GM06990 (cell line): ENCODE data around the gene MLLT6.
A peak's percentile ranks its signal among the peaks of the same experiment; 100 is the strongest.

Experiments
- DNase-seq: peaks from one replicate; pipeline ENCODE4 v3.0.0-alpha.2; 2011; ENCODE audit not compliant: insufficient read length; ENCODE audit errors: extremely low read depth
- H3K27me3 ChIP-seq: replicated peaks from 2 replicates; pipeline ENCODE4 v1.6.0; 2011; ENCODE audit warnings: low read length; ENCODE audit not compliant: control insufficient read depth, insufficient read depth
- H3K36me3 ChIP-seq: 2 replicates; pipeline ENCODE4 v1.5.1; 2011; ENCODE audit warnings: low read length; ENCODE audit not compliant: control insufficient read depth, insufficient read depth
- H3K4me3 ChIP-seq: replicated peaks from 2 replicates; pipeline ENCODE4 v1.5.1; 2011; ENCODE audit warnings: low read depth, mild to moderate bottlenecking, control low read depth, low read length
- TF ChIP-seq, protein P1 (sequence below): IDR thresholded peaks from 2 replicates; pipeline ENCODE4 v1.5.1; 2011; ENCODE audit warnings: low read length, control low read depth, mild to moderate bottlenecking, inconsistent platforms; ENCODE audit not compliant: insufficient read depth, poor library complexity, severe bottlenecking

The MLLT6 gene

DNA sequence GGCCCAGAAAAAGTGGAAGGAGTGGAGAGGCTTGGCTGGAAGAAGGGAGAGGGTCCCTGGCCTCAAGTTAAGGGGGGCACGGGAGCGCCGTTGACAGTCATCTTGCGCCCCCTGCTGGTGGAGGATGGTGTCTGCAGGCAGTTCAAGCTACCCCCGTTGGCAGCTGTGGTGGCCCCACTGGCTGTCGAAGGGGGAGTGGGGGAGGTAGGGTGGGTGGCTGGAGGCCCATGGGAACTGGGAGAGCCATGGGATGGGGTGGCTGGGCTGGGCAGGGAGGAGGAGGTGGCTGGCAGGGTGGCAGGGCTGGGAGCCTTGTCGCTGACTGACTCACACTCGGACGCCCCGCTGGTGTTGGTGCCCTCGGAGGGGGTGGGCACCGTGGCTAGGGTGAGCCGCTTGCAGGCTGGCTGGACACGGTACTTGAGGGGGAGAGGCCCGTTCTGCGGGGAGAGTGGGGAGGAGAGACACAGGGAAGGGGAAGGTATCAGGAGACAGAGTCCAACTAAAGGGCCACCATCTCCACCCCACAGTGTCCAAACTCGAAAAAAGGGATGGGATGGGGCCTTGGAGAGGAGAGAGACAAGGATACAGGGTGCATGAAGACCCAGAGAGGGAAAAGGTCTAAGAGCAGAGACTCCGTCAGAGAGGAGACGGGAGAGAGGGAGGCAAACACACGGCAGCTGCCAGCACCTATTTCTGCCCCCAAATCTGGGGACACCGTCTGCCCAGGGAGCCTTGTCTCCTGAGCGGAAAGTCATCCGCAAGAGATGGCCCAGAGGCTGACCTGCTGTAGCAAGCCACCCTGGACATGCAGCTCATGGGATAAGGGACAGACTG, 30.3 kb downstream of the MLLT6 start:
- DNase-seq = no peak
- TF ChIP-seq, protein P1, sequence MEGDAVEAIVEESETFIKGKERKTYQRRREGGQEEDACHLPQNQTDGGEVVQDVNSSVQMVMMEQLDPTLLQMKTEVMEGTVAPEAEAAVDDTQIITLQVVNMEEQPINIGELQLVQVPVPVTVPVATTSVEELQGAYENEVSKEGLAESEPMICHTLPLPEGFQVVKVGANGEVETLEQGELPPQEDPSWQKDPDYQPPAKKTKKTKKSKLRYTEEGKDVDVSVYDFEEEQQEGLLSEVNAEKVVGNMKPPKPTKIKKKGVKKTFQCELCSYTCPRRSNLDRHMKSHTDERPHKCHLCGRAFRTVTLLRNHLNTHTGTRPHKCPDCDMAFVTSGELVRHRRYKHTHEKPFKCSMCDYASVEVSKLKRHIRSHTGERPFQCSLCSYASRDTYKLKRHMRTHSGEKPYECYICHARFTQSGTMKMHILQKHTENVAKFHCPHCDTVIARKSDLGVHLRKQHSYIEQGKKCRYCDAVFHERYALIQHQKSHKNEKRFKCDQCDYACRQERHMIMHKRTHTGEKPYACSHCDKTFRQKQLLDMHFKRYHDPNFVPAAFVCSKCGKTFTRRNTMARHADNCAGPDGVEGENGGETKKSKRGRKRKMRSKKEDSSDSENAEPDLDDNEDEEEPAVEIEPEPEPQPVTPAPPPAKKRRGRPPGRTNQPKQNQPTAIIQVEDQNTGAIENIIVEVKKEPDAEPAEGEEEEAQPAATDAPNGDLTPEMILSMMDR = peak; percentile 97
- H3K4me3 ChIP-seq = no peak overlapping the region
- H3K27me3 ChIP-seq = no peaks in the 10 kb centered on the region; the same call in 1 of the 2 replicates
- no peaks in the 10 kb centered on the region; the same call in none of the 2 replicates for H3K36me3 ChIP-seq

DNA sequence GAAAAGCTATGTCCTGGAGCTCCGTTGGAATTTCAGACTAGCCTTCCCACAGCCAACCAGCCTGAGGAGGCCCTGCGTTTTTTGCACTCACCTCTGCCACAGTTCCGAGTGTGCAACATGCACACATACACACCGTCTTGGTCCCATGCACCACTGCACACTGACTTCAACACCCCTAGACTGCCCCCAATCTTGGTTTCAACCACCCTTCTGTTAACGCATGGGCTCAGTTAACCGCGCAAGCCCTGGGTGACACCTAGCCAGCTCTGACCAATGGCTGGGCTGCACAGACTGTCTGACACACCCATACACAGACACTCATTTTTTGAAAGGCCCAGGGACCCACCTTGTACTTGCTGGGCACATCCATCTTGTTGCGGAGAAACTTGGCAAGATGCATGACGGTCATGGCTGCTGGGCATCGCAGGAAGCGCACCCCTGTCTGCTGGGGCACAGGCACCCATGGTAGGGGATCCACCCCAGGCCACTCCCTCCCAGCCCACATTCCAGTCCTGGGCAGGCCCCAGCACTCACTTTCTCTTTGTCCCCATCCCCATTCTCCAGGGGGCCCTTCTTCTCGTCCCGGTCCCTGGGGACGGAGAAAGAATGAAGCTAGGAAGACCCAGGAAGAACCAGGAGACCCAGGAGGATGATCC, 33.1 kb downstream of the MLLT6 start:
- TF ChIP-seq, protein P1 = no peak
- no peaks in the 10 kb centered on the region; the same call in 1 of the 2 replicates for H3K27me3 ChIP-seq
- no peaks in the 10 kb centered on the region; the same call in none of the 2 replicates for H3K36me3 ChIP-seq
- no peak overlapping the region for H3K4me3 ChIP-seq
- no peak for DNase-seq

DNA sequence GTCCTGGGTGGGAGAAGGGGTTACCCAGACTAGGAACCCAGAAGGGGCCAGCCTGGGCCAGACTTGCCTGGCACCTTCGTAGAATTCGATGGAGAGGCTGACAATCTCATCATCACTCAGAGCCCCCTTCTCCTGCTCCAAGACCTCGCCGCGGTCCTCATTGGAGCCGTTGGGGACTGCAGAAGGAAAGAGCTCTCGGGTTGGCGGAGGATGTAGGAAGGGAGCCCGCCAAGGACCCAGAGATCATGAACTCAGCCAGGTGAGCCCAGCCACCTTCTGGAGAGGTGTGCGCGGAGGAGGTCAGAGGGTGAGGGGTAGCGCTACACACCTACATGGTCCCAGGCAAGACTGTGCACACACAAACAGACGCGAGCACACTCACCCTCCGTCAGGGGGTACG, 33.6 kb downstream of the MLLT6 start:
- DNase-seq = no peak
- Histone ChIP-seq H3K4me3 (no peak overlapping the region), H3K27me3 (no peaks in the 10 kb centered on the region; the same call in 1 of the 2 replicates), H3K36me3 (no peaks in the 10 kb centered on the region; the same call in none of the 2 replicates)
- TF ChIP-seq, protein P1 = no peak

DNA sequence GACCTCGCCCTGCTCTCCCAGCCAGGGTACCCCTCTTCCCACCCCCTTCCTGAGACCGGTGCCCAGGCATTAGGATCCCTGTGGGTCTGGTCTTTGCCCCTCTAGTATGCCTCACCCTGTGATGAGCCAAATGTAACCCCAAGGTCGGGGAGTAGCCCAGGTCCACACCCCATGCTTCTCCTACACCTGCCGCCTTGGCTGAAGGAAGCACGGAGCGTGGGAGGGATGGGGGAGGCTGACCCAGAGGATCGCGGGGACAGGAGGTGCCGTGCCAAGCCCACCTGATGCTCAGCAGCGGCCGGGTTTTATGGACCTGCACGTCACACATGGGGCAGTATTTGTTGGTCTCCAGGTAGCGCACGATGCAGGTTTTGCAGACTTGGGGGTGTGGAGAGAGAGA, 34.2 kb downstream of the MLLT6 start:
- DNase-seq = no peak
- no peak overlapping the region for H3K4me3 ChIP-seq
- H3K27me3 ChIP-seq = no peaks in the 10 kb centered on the region; the same call in 1 of the 2 replicates
- TF ChIP-seq, protein P1 = no peak
- H3K36me3 ChIP-seq = no peaks in the 10 kb centered on the region; the same call in none of the 2 replicates

DNA sequence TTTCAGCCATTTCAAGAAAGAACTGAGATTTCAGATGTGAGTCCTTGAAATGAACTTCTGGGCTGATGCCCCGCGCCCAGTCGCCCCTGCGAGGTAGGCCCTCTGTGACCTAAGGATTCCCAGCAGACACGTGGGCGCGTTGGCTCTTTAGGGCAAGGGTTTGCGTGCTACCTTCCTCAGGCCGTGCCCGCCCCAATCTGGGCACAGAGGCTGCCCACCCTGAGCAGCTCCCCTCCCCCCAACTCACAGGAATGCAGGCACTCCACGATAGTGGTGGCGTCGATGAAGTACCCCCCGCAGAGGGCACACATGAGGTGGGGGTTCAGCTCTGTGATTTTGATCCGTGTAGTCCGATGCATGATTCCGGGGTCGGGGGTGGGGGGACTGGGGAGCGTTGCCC, 35.0 kb downstream of the MLLT6 start:
- Histone ChIP-seq H3K27me3 (no peaks in the 10 kb centered on the region; the same call in 1 of the 2 replicates), H3K4me3 (no peak overlapping the region), H3K36me3 (no peaks in the 10 kb centered on the region; the same call in none of the 2 replicates)
- TF ChIP-seq, protein P1 = no peak
- no peak for DNase-seq
